Lower leg skin (tissue), 3 donors: ENCODE results near the gene GEMIN7.

Experiments used
- CTCF ChIP-seq, 3 donors: fragments of 450-650 bp; IDR thresholded peaks; one replicate each; pipeline ENCODE4 v1.5.1; 2016; ENCODE audit warnings: antibody characterized with exemption in 3 of 3, mild to moderate bottlenecking in 3 of 3, moderate library complexity in 2 of 3
- POLR2A ChIP-seq, 2 donors: fragments of 450-650 bp; IDR thresholded peaks; one replicate each; pipeline ENCODE4 v1.6.1; 2016 to 2017; ENCODE audit warnings: antibody characterized with exemption in 2 of 2, mild to moderate bottlenecking in 1 of 2, moderate library complexity in 1 of 2

DNA sequence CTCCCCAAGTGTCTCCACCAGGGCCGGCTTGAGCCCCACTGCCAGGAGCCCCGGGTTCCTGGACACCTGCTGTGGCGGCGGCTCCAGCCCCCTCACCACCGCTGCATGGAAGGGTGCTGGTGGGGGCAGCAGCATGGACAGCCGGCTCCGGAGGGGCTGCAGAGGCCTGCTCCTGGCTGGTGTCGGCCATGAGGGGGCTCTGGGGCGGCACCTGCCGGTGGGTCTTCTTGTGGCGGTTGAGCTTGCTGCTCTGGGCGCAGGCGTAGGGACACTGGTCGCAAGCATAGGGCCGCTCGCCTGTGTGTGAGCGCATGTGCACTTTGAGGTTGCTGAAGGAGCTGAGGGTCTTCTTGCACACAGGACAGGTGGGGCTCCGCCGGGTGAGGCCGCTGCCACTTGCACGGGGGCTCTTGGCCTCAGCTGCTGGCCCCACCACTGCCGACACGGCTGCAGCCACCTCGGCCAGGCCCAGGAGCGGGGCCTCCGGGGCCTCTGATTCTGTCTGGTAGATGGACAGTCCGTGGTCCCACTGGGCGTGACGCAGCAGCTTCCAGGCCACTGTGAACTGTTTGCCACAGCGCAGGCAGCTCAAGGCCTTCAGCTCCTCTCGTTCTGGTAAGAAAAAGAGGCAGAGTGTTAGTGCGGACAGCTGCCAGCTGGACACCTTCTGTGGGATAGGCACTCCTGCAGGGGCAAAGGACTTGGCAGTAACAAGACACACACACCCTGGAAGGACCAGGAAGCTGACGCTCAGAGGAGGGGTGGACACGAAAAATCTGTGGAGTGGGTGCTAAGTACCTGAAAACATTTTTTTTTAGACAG is 6.9 kb upstream of the GEMIN7 start:
- TF ChIP-seq CTCF (IDR thresholded peaks at IDR 0.05) (no peak), POLR2A (IDR thresholded peaks at IDR 0.05) (no peak)
